ENCODE measurements around the gene FBXO3. TPM values are rescaled to one million over a fixed set of nuclear protein-coding genes. Genes with fewer than 3 reads are reported as not detected.

Gene FBXO3
- total RNA-seq, 6 experiments from 2014 or later: 25.3 to 30.0 (median 27.3) TPM

- H3K27me3 Mint-ChIP-seq (ENCODE audit: insufficient read depth): no peaks in the 10 kb centered on the region; the same call in 1 of the 2 replicates
- peaks cover 54% of the 10 kb centered on the region for H3K4me1 Mint-ChIP-seq (ENCODE audit: low read depth)
- H3K9me3 Mint-ChIP-seq: no peaks in the 10 kb centered on the region
- H3K27ac Mint-ChIP-seq: no peak overlapping the region; the same call in 1 of the 2 replicates
- H3K4me3 Mint-ChIP-seq: peak overlapping the region; percentile 97
- DNase-seq: no peak
- TF ChIP-seq CTCF (IDR thresholded peaks at IDR 0.05): no peak
- H3K36me3 Mint-ChIP-seq (ENCODE audit: low read depth): no peaks in the 10 kb centered on the region
These were observed 1.1 kb upstream of the FBXO3 start for GRCh38 chr11:33775467-33775807.

- H3K9me3 Mint-ChIP-seq: no peaks in the 10 kb centered on the region
- H3K4me1 Mint-ChIP-seq (ENCODE audit: low read depth): peaks cover 54% of the 10 kb centered on the region
- TF ChIP-seq CTCF (IDR thresholded peaks at IDR 0.05): no peak
- H3K4me3 Mint-ChIP-seq: peak overlapping the region; percentile 97
- H3K27me3 Mint-ChIP-seq (ENCODE audit: insufficient read depth): no peaks in the 10 kb centered on the region; the same call in 1 of the 2 replicates
- no peak for DNase-seq
- H3K27ac Mint-ChIP-seq: peak overlapping the region; percentile 84
- H3K36me3 Mint-ChIP-seq (ENCODE audit: low read depth): no peaks in the 10 kb centered on the region
These were observed 581 bp upstream of the FBXO3 start for GRCh38 chr11:33774736-33775466.

GRCh38 chr11:33773404-33773986 is 825 bp downstream of the FBXO3 start:
- H3K36me3 Mint-ChIP-seq (ENCODE audit: low read depth): no peaks in the 10 kb centered on the region
- peaks cover 47% of the 10 kb centered on the region for H3K4me1 Mint-ChIP-seq (ENCODE audit: low read depth)
- no peaks in the 10 kb centered on the region; the same call in 1 of the 2 replicates for H3K27me3 Mint-ChIP-seq (ENCODE audit: insufficient read depth)
- peak; percentile 10; the same call in 1 of the 2 replicates for TF ChIP-seq CTCF (IDR thresholded peaks at IDR 0.05)
- DNase-seq: peak; percentile 22
- peak overlapping the region; percentile 97 for H3K4me3 Mint-ChIP-seq
- H3K9me3 Mint-ChIP-seq: no peaks in the 10 kb centered on the region
- H3K27ac Mint-ChIP-seq: peak overlapping the region; percentile 81

GRCh38 chr11:33772870-33773269 is 1.4 kb downstream of the FBXO3 start:
- DNase-seq: no peak
- H3K4me1 Mint-ChIP-seq (ENCODE audit: low read depth): peaks cover 44% of the 10 kb centered on the region
- H3K9me3 Mint-ChIP-seq: no peaks in the 10 kb centered on the region
- no peak overlapping the region for H3K27ac Mint-ChIP-seq
- peak overlapping the region; percentile 97 for H3K4me3 Mint-ChIP-seq
- TF ChIP-seq CTCF (IDR thresholded peaks at IDR 0.05): no peak
- no peaks in the 10 kb centered on the region for H3K36me3 Mint-ChIP-seq (ENCODE audit: low read depth)
- H3K27me3 Mint-ChIP-seq (ENCODE audit: insufficient read depth): no peaks in the 10 kb centered on the region; the same call in 1 of the 2 replicates

GRCh38 chr11:33772300-33772699 is 2.0 kb downstream of the FBXO3 start:
- no peak overlapping the region for H3K4me3 Mint-ChIP-seq
- no peaks in the 10 kb centered on the region for H3K36me3 Mint-ChIP-seq (ENCODE audit: low read depth)
- no peaks in the 10 kb centered on the region for H3K9me3 Mint-ChIP-seq
- no peak for TF ChIP-seq CTCF (IDR thresholded peaks at IDR 0.05)
- peaks cover 44% of the 10 kb centered on the region for H3K4me1 Mint-ChIP-seq (ENCODE audit: low read depth)
- DNase-seq: no peak
- no peaks in the 10 kb centered on the region; the same call in 1 of the 2 replicates for H3K27me3 Mint-ChIP-seq (ENCODE audit: insufficient read depth)
- no peak overlapping the region for H3K27ac Mint-ChIP-seq

All from HFFc6 (cell line).